Keratinocyte (primary cell): ENCODE measurements around the gene NTN5. TPM values are rescaled to one million over a fixed set of nuclear protein-coding genes. Genes with fewer than 3 reads are reported as not detected.

Experiments
- DNase-seq: peaks from one replicate; pipeline ENCODE4 v3.0.0-alpha.2; 2011; ENCODE audit warnings: low read depth, missing footprints, low spot score
- FAIRE-seq: peaks from 2 replicates; lab custom pipeline; 2011; peaks lifted over from hg19 to GRCh38; lab: Jason Lieb, UNC
- H2AFZ ChIP-seq: 2 replicates; pipeline ENCODE4 v1.6.0; 2012; ENCODE audit warnings: low read length, control low read depth, inconsistent platforms; ENCODE audit not compliant: control insufficient read depth
- H3K27ac ChIP-seq: 2 replicates; pipeline ENCODE4 v1.5.1; 2011; ENCODE audit warnings: low read length; ENCODE audit not compliant: control insufficient read depth, insufficient read depth
- H3K27me3 ChIP-seq: 3 replicates; pipeline ENCODE4 v1.6.0; 2011; ENCODE audit warnings: low read length; ENCODE audit not compliant: control insufficient read depth, insufficient read depth; ENCODE audit errors: extremely low read depth
- H3K36me3 ChIP-seq, 2 experiments: 2 replicates in 1 of 2; 3 replicates in 1 of 2; pipeline ENCODE4 v1.5.1; 2011; ENCODE audit warnings: low read length in 2 of 2, mild to moderate bottlenecking in 1 of 2; ENCODE audit not compliant: control insufficient read depth in 2 of 2, insufficient read depth in 2 of 2; ENCODE audit errors: extremely low read depth in 1 of 2
- H3K4me1 ChIP-seq: 3 replicates; pipeline ENCODE4 v1.5.1; 2011; ENCODE audit warnings: low read length; ENCODE audit not compliant: control insufficient read depth, insufficient read depth; ENCODE audit errors: extremely low read depth
- H3K4me2 ChIP-seq: 3 replicates; pipeline ENCODE4 v1.6.0; 2011; ENCODE audit warnings: low read depth, low read length; ENCODE audit not compliant: control insufficient read depth, insufficient read depth; ENCODE audit errors: extremely low read depth
- H3K4me3 ChIP-seq, 3 experiments: fragments of 200-600 bp in 1 of 3; sonication (generic) in 1 of 3; 2 replicates in 2 of 3; 3 replicates in 1 of 3; pipeline ENCODE4 v1.5.1; 2011 to 2016; ENCODE audit warnings: low read length in 3 of 3, mild to moderate bottlenecking in 3 of 3, control low read depth in 2 of 3, inconsistent platforms in 1 of 3, low read depth in 1 of 3, mixed read lengths in 1 of 3, mixed run types in 1 of 3, moderate library complexity in 1 of 3; ENCODE audit not compliant: control insufficient read depth in 2 of 3, insufficient read depth in 2 of 3; ENCODE audit errors: extremely low read depth in 1 of 3
- H3K79me2 ChIP-seq: 2 replicates; pipeline ENCODE4 v1.6.0; 2012; ENCODE audit warnings: low read length; ENCODE audit not compliant: control insufficient read depth, insufficient read depth
- H3K9ac ChIP-seq: 3 replicates; pipeline ENCODE4 v1.6.0; 2011; ENCODE audit warnings: low read length; ENCODE audit not compliant: control insufficient read depth, insufficient read depth; ENCODE audit errors: extremely low read depth
- H3K9me1 ChIP-seq: 3 replicates; pipeline ENCODE4 v1.6.0; 2011; ENCODE audit warnings: low read length; ENCODE audit not compliant: control insufficient read depth, insufficient read depth; ENCODE audit errors: extremely low read depth
- H3K9me3 ChIP-seq: 2 replicates; pipeline ENCODE4 v1.5.1; 2012; ENCODE audit warnings: low read depth, low read length; ENCODE audit not compliant: control insufficient read depth
- H4K20me1 ChIP-seq: 3 replicates; pipeline ENCODE4 v1.6.0; 2011; ENCODE audit warnings: low read length; ENCODE audit not compliant: control insufficient read depth, insufficient read depth; ENCODE audit errors: extremely low read depth
- CTCF ChIP-seq, 3 experiments: IDR thresholded peaks in 1 of 3; conservative IDR thresholded peaks in 1 of 3; optimal IDR thresholded peaks in 1 of 3; 2 replicates in 2 of 3; 3 replicates in 1 of 3; pipeline versions ENCODE3 to v1.5.1; 2011; ENCODE audit warnings: low read length in 3 of 3, mild to moderate bottlenecking in 3 of 3, moderate library complexity in 2 of 3, control low read depth in 1 of 3, inconsistent platforms in 1 of 3; ENCODE audit not compliant: insufficient read depth in 2 of 3; ENCODE audit errors: extremely low read depth in 1 of 3
- EZH2 ChIP-seq: IDR thresholded peaks from one replicate; pipeline ENCODE4 v1.6.1; 2012; ENCODE audit warnings: inconsistent platforms, mild to moderate bottlenecking, low read length, moderate library complexity
- dilution Hi-C: fragments of 300-500 bp; cut with MboI; formaldehyde crosslinking; loops from one replicate; pipeline ENCODE4 v1.7.0; 2020; ENCODE audit warnings: low sequenced_read_pairs; ENCODE audit not compliant: extremely low pct_ligation_motif_present
- polyA minus RNA-seq, 3 experiments: library from RNA; depleted of rRNA, polyadenylated mRNA; stranded (reverse); fragments of >200 nt; gene quantifications; 1 replicate in 1 of 3; 2 replicates in 1 of 3; 3 replicates in 1 of 3; pipeline ENCODE4 v1.2.3, GENCODE V29; 2011
- polyA plus RNA-seq, 5 experiments: library from polyadenylated mRNA; depleted of rRNA in 3 of 5; stranded (reverse) in 3 of 5; stranded (forward) in 1 of 5; unstranded in 1 of 5; fragments of >200 nt; gene quantifications; 1 replicate in 1 of 5; 2 replicates in 3 of 5; 3 replicates in 1 of 5; pipeline versions ENCODE4 v1.2.1 to v1.2.3, GENCODE V29; 2011 to 2012; ENCODE audit warnings: missing spikeins in 2 of 5, low read depth in 1 of 5, low replicate concordance in 1 of 5

The NTN5 gene
- polyA plus RNA-seq (0.07 to 0.19 TPM (median 0.07 TPM) in 3 replicates), polyA minus RNA-seq (0.06 to 0.36 TPM in 2 of 3 replicates, not detected in the other)
- not detected for polyA plus RNA-seq (2011; ENCODE audit: low read depth)
- 0.08 TPM in 1 of 2 replicates, not detected in the other for polyA plus RNA-seq (2011; cell fraction: cytosol; rRNA removed)
- 0.88 and 1.7 TPM in 2 replicates for polyA plus RNA-seq (2011; cell fraction: nucleus; rRNA removed)
- polyA plus RNA-seq (2012; ENCODE audit: low replicate concordance), result 0.11 and 0.51 TPM in 2 replicates
- not detected for polyA minus RNA-seq (2011; cell fraction: cytosol; rRNA and poly(A)+ RNA removed)
- polyA minus RNA-seq (2011; cell fraction: nucleus; rRNA and poly(A)+ RNA removed), result not detected in 2 replicates

GRCh38 chr19:48672994-48673393 is at the start of gene NTN5:
TSS of gene NTN5 (minus strand) at chr19:48673017. CDS start at chr19:48670986, 2,031 bp downstream.
- Histone ChIP-seq H3K9me1 (no peaks in the 10 kb centered on the region), H3K79me2 (no peaks in the 10 kb centered on the region), H3K27ac (no peak within 1 kb of the TSS), H3K4me3 (no peak within 1 kb of the TSS), H4K20me1 (no peaks in the 10 kb centered on the region), H3K9ac (no peak within 1 kb of the TSS), H3K9me3 (no peaks in the 10 kb centered on the region), H2AFZ (no peak within 1 kb of the TSS), H3K4me2 (no peak within 1 kb of the TSS), H3K4me1 (no peaks in the 10 kb centered on the region), H3K36me3 (no peaks in the 10 kb centered on the region), H3K27me3 (no peaks in the 10 kb centered on the region)
- dilution Hi-C loops, result no loop called here
- DNase-seq (no peak), FAIRE-seq (no peak)
- TF ChIP-seq CTCF (optimal IDR thresholded peaks at IDR 0.05 in 1 of 3, IDR thresholded peaks at IDR 0.05 in 1 of 3, conservative IDR thresholded peaks at IDR 0.05 in 1 of 3; ENCODE audit: extremely low read depth in 1 of 3, insufficient read depth in 2 of 3, low read length in 3 of 3) (no peak), EZH2 (no peak)

DNA sequence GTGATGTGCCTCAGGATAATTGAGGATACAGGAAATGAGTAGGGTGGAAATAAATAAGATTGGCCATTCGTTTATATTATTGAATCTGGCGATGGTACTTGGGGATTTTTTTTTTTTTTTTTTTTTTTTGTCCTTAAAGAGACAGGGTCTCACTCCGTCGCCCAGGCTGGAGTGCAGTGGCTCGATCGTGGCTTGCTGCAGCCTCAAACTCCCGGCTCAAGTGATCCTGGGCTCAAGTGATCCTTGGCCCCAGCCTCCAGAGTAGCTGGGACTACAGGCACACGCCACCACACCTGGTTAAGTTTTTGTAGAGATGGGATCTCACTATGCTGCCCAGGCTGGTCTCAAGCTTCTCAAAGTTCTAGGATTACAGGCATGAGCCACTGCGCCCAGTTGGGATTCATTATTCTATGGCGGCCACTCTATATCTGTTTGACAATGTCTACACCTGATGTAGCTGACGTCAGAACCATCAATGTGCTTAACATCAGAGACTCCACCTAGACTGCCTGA is 49.4 kb upstream of the NTN5 start:
- Histone ChIP-seq H3K4me3 (no peak overlapping the region), H3K79me2 (no peaks in the 10 kb centered on the region), H2AFZ (no peak overlapping the region), H3K4me1 (peaks cover 14% of the 10 kb centered on the region), H3K9me1 (no peaks in the 10 kb centered on the region), H3K27ac (no peak overlapping the region), H3K4me2 (no peak overlapping the region), H3K9me3 (no peaks in the 10 kb centered on the region), H3K36me3 (peaks cover 0 to 6% of the 10 kb centered on the region in 2 experiments), H3K9ac (no peak overlapping the region), H4K20me1 (no peaks in the 10 kb centered on the region), H3K27me3 (no peaks in the 10 kb centered on the region)
- FAIRE-seq (no peak), DNase-seq (no peak)
- TF ChIP-seq EZH2 (no peak), CTCF (optimal IDR thresholded peaks at IDR 0.05 in 1 of 3, IDR thresholded peaks at IDR 0.05 in 1 of 3, conservative IDR thresholded peaks at IDR 0.05 in 1 of 3; ENCODE audit: extremely low read depth in 1 of 3, insufficient read depth in 2 of 3, low read length in 3 of 3) (no peak)
- dilution Hi-C loops, result no loop called here
